ENCODE data around the gene SMAP1.

The SMAP1 gene

DNA sequence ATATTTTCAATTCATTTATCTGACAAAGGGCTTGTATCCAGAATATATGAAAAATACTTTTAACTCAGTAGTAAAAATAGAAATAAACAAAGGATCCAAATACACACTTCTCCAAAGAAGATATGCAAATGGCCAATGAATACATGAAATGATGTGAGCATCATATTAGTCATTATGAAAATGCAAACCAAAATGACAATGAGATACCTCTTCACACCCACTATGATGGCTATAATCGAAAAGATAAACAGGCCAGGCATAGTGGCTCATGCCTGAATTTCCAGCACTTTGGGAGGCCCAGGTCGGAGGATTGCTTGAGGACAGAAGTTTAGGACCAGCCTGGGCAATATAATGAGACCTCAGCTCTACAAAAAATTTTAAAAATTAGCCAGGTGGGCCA, 33.8 kb upstream of the SMAP1 start:
- in situ Hi-C loops (cut with HindIII; ENCODE audit: low sequenced_read_pairs): no loop called here
- no peak overlapping the region for H3K4me3 ChIP-seq (ENCODE audit: low read depth, low read length)
- TF ChIP-seq, protein P1, sequence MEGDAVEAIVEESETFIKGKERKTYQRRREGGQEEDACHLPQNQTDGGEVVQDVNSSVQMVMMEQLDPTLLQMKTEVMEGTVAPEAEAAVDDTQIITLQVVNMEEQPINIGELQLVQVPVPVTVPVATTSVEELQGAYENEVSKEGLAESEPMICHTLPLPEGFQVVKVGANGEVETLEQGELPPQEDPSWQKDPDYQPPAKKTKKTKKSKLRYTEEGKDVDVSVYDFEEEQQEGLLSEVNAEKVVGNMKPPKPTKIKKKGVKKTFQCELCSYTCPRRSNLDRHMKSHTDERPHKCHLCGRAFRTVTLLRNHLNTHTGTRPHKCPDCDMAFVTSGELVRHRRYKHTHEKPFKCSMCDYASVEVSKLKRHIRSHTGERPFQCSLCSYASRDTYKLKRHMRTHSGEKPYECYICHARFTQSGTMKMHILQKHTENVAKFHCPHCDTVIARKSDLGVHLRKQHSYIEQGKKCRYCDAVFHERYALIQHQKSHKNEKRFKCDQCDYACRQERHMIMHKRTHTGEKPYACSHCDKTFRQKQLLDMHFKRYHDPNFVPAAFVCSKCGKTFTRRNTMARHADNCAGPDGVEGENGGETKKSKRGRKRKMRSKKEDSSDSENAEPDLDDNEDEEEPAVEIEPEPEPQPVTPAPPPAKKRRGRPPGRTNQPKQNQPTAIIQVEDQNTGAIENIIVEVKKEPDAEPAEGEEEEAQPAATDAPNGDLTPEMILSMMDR (IDR thresholded peaks at IDR 0.05; ENCODE audit: low read depth, low read length): no peak
- DNase-seq (ENCODE audit: low read depth, low spot score): no peak

DNA sequence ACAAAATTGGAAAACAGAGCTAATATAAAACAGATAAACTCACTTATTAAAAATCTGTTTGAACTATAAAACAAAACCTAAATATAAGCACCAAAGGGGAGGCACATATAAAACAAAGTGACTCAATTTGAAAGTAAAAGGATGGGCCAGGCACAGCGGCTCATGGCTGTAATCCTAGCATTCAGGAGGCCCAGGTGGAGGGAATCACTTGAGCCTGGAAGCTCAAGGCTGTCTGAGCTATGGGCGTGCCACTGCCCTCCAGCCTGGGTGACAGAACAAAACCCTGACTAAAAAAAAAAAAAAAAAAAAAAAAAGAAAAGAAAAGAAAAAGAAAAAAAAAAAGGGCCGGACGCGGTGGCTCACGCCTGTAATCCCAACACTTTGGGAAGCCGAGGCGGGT, 31.1 kb upstream of the SMAP1 start:
- TF ChIP-seq, protein P1 (IDR thresholded peaks at IDR 0.05; ENCODE audit: low read depth, low read length): no peak
- H3K4me3 ChIP-seq (ENCODE audit: low read depth, low read length): no peak overlapping the region
- no peak for DNase-seq (ENCODE audit: low read depth, low spot score)
- in situ Hi-C loops (cut with HindIII; ENCODE audit: low sequenced_read_pairs): no loop called here

DNA sequence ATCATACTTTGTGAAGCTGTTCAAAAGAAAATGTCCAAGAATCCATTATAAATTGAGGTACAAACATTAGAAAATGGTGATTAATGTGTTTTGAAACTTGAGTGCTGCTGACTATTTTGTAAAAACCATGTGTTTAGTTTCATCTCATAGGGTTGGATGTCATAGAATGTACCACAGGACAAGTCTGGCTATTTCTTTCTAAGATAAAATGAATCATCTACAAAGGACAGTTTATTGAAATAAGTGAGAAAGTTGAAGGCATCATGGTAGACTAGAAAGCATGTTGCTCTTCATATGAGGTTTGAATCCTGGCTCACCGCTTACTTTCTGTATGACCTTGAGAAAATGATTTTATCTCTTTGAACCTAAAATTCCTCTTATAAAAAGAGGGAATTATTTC, 29.2 kb upstream of the SMAP1 start:
- TF ChIP-seq, protein P1 (IDR thresholded peaks at IDR 0.05; ENCODE audit: low read depth, low read length): no peak
- in situ Hi-C loops (cut with HindIII; ENCODE audit: low sequenced_read_pairs): no loop called here
- no peak for DNase-seq (ENCODE audit: low read depth, low spot score)
- H3K4me3 ChIP-seq (ENCODE audit: low read depth, low read length): no peak overlapping the region

DNA sequence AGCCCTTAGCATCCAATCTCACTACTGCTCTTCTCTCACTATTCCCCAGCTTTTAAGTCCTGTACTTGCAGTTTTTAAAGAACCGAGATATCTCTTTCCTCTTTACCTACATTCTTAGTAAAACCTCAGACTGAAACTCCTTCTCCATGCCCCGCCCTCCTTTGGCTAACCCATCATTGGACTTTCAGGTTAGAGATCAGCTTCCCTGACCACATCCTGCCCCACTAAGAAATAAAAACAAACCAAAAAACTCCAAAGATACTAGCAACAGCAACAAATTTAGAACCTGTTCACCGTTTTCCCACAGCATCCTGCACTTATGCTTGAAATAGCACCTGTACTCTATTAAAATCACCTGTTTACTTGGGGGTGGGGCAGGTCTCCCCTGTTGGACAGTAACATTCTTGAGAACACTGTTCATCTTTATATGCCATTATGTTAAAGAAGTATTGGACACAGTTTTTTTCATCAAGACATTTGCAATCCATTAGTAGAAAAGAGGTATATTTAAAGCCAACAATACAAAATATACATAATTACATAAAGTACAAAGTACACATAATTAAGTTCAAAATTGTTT, 16.3 kb upstream of the SMAP1 start:
- H3K4me3 ChIP-seq (ENCODE audit: low read depth, low read length): no peak overlapping the region
- in situ Hi-C loops (cut with HindIII; ENCODE audit: low sequenced_read_pairs): no loop called here
- DNase-seq (ENCODE audit: low read depth, low spot score): no peak
- TF ChIP-seq, protein P1 (IDR thresholded peaks at IDR 0.05; ENCODE audit: low read depth, low read length): no peak

DNA sequence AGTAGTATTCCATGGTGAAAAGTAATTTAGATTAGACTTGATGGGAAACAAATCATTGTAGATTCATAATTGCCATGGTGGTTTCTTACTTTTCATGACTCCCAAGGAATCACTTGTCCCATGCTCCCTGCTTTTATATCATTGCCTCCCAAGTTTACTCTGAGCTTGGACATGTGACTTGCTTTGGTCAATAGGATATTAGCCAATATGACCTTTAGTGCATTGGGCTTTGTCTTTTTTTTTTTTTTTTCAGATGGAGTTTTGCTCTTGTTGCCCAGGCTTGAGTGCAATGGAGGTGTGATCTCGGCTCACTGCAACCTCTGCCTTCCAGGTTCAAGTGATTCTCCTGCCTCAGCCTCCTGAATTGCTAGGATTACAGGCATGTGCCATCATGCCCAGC, 15.5 kb upstream of the SMAP1 start:
- TF ChIP-seq, protein P1 (IDR thresholded peaks at IDR 0.05; ENCODE audit: low read depth, low read length): no peak
- in situ Hi-C loops (cut with HindIII; ENCODE audit: low sequenced_read_pairs): no loop called here
- DNase-seq (ENCODE audit: low read depth, low spot score): no peak
- no peak overlapping the region for H3K4me3 ChIP-seq (ENCODE audit: low read depth, low read length)

DNA sequence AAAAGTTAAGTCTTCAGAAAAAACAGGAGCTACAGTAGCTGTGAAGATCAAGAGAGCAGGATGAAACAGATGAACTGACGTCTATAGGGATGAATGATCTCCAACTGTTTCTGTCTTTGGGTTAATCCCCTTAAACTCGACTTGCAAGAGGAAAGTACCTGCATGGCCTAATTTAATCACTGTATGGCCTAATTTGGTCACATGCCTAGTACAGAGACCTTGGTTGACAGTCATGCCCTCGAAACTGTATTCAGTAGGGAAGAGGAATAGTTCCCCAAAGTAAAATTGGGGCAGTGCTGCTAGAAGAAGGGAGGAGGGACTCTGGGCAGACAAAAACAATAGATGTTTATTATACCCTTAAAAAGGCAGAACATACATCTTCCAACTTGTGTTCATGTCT, 10.0 kb upstream of the SMAP1 start:
- TF ChIP-seq, protein P1 (IDR thresholded peaks at IDR 0.05; ENCODE audit: low read depth, low read length): no peak
- H3K4me3 ChIP-seq (ENCODE audit: low read depth, low read length): no peak overlapping the region
- in situ Hi-C loops (cut with HindIII; ENCODE audit: low sequenced_read_pairs): no loop called here
- DNase-seq (ENCODE audit: low read depth, low spot score): no peak
